ENCODE measurements around the gene MLIP. TPM values are rescaled to one million over a fixed set of nuclear protein-coding genes. Genes with fewer than 3 reads are reported as not detected.

Gene MLIP
- total RNA-seq, 1 donor from 2014 or later: 0.29 TPM

Other genes starting within 250 kb of the MLIP start
- not detected for gene TINAG, start 197.0 kb downstream of the MLIP start, total RNA-seq

Measured in mesenteric fat pad (tissue), 1 donor.